Right lobe of liver (tissue), 4 donors: ENCODE data around the gene UGT1A4.

Experiments used
- POLR2A ChIP-seq: fragments of 450-650 bp; IDR thresholded peaks from one replicate; pipeline ENCODE4 v1.6.1; 2017; ENCODE audit warnings: antibody characterized with exemption, mild to moderate bottlenecking
- TF ChIP-seq, protein P1 (sequence below), 4 donors: fragments of 200-600 bp in 3 of 4; fragments of 450-650 bp in 1 of 4; IDR thresholded peaks; one replicate each; pipeline versions ENCODE4 v1.5.1 to v1.8.0; 2016 to 2022; ENCODE audit warnings: antibody characterized with exemption in 4 of 4, mild to moderate bottlenecking in 2 of 4
- donor health status: DM: no; HTN: no; CAD: no.
- donor health status: DM: no; HTN: no; CAD: no.
- donor health status: DM: no; HTN: yes; CAD: no.

DNA sequence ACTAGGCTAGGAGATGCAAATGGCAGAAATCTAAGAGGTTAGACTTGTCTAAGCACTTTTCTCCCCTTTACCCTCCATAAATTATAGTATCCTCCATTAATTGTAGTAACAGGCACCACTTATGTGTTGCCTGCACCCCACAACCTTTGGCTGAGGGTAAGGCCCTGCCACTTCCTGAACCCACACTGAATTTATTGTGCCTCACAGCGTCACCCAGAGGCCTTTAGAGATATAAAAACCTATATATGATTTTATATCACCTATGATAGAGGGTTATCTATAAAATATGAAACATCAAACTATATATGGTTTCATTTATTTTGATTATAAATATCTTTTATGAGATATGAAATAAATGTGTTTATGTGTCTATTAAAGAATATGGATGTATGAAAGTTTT lies 44.2 kb upstream of the UGT1A4 start:
- TF ChIP-seq, protein P1, sequence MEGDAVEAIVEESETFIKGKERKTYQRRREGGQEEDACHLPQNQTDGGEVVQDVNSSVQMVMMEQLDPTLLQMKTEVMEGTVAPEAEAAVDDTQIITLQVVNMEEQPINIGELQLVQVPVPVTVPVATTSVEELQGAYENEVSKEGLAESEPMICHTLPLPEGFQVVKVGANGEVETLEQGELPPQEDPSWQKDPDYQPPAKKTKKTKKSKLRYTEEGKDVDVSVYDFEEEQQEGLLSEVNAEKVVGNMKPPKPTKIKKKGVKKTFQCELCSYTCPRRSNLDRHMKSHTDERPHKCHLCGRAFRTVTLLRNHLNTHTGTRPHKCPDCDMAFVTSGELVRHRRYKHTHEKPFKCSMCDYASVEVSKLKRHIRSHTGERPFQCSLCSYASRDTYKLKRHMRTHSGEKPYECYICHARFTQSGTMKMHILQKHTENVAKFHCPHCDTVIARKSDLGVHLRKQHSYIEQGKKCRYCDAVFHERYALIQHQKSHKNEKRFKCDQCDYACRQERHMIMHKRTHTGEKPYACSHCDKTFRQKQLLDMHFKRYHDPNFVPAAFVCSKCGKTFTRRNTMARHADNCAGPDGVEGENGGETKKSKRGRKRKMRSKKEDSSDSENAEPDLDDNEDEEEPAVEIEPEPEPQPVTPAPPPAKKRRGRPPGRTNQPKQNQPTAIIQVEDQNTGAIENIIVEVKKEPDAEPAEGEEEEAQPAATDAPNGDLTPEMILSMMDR (IDR thresholded peaks at IDR 0.05) = peak in 3 of 4 donors; percentile 9 to 22 (median 18)
- peak; percentile 15 for TF ChIP-seq POLR2A
